Measurements from ENCODE around the gene FMO3. TPM values are rescaled to one million over a fixed set of nuclear protein-coding genes. Genes with fewer than 3 reads are reported as not detected.

The FMO3 gene
- total RNA-seq, 1 experiment from 2014 or later = not detected

- TF ChIP-seq AR (CRISPR knock-in tag; IDR thresholded peaks at IDR 0.05) (no peak), NFYB (CRISPR knock-in tag; conservative IDR thresholded peaks at IDR 0.05; ENCODE audit: low read depth) (no peak), HMGA2 (CRISPR knock-in tag; IDR thresholded peaks at IDR 0.05) (no peak), RELA (CRISPR knock-in tag; IDR thresholded peaks at IDR 0.05; ENCODE audit: borderline replicate concordance) (no peak), NR3C1 (CRISPR knock-in tag; conservative IDR thresholded peaks at IDR 0.05; ENCODE audit: low read depth) (no peak), KAT7 (CRISPR knock-in tag; IDR thresholded peaks at IDR 0.05; ENCODE audit: borderline replicate concordance) (no peak), NR1H2 (CRISPR knock-in tag; IDR thresholded peaks at IDR 0.05) (no peak)
Observed at GRCh38 chr1:171122893-171123292, 32.2 kb downstream of the FMO3 start (continued).

- Mint-ChIP-seq H3K4me3 (no peak overlapping the region), H3K9me3 (peaks cover 14% of the 10 kb centered on the region), H3K27me3 (ENCODE audit: low read depth) (no peaks in the 10 kb centered on the region), H3K4me1 (no peaks in the 10 kb centered on the region; the same call in none of the 2 replicates), H3K27ac (no peak overlapping the region), H3K36me3 (no peaks in the 10 kb centered on the region)
- POLR2A ChIA-PET = no interaction called here
- DNase-seq (ENCODE audit: low spot score) (no peak), ATAC-seq (no peak)
- CTCF ChIA-PET = no interaction called here
- TF ChIP-seq MAX (CRISPR knock-in tag; IDR thresholded peaks at IDR 0.05) (no peak), ZNF219 (CRISPR knock-in tag; IDR thresholded peaks at IDR 0.05; ENCODE audit: borderline replicate concordance) (no peak), OVOL2 (CRISPR knock-in tag; IDR thresholded peaks at IDR 0.05; ENCODE audit: borderline replicate concordance) (no peak), ATF6 (CRISPR knock-in tag; IDR thresholded peaks at IDR 0.05) (no peak), CREB1 (CRISPR knock-in tag; IDR thresholded peaks at IDR 0.05) (no peak), EMX1 (CRISPR knock-in tag; IDR thresholded peaks at IDR 0.05) (no peak), AFF4 (CRISPR knock-in tag; IDR thresholded peaks at IDR 0.05; ENCODE audit: borderline replicate concordance) (no peak), JAZF1 (CRISPR knock-in tag; IDR thresholded peaks at IDR 0.05) (no peak), CREM (CRISPR knock-in tag; IDR thresholded peaks at IDR 0.05) (no peak), ZNF425 (CRISPR knock-in tag; conservative IDR thresholded peaks at IDR 0.05) (no peak), ZNF281 (CRISPR knock-in tag; IDR thresholded peaks at IDR 0.05) (no peak), ZNF232 (CRISPR knock-in tag; IDR thresholded peaks at IDR 0.05) (no peak), TP53 (CRISPR knock-in tag; IDR thresholded peaks at IDR 0.05) (no peak)
Observed at GRCh38 chr1:171126504-171126903, 35.8 kb downstream of the FMO3 start.
